ENCODE measurements around the gene SPATA33.

GRCh38 chr16:89695086-89695874, 37.6 kb downstream of the SPATA33 start:
- TF ChIP-seq CTCF (IDR thresholded peaks at IDR 0.05) (no peak), EZH2 (IDR thresholded peaks at IDR 0.05; ENCODE audit: borderline replicate concordance, insufficient read depth, low read depth, low read length, poor library complexity, severe bottlenecking) (no peak)

Data from B cell (primary cell).